DND-41 (cell line): ENCODE results near the gene CALML6.

Source experiments
- ATAC-seq: fragments of 200-7000 bp; cut with Tn5 transposase; 3 replicates; pipeline ENCODE4 v1.9.1; 2021; ENCODE audit warnings: low read depth; ENCODE audit not compliant: insufficient read depth
- DNase-seq: peaks from one replicate; pipeline ENCODE4 v3.0.0-alpha.2; 2020
- H2AFZ ChIP-seq: 2 replicates; pipeline ENCODE4 v1.6.0; 2012; ENCODE audit warnings: low read depth, low read length
- H3K27ac ChIP-seq: 2 replicates; pipeline ENCODE4 v1.5.1; 2012; ENCODE audit warnings: low read length, inconsistent platforms
- H3K27me3 ChIP-seq: fragments of 200-600 bp; sonication (generic); 2 replicates; pipeline ENCODE4 v1.6.0; 2012; ENCODE audit warnings: low read length, mild to moderate bottlenecking, inconsistent platforms; ENCODE audit not compliant: insufficient read depth, poor library complexity
- H3K36me3 ChIP-seq: 2 replicates; pipeline ENCODE4 v1.5.1; 2012; ENCODE audit warnings: low read length, inconsistent platforms; ENCODE audit not compliant: insufficient read depth
- H3K4me1 ChIP-seq: 2 replicates; pipeline ENCODE4 v1.5.1; 2012; ENCODE audit warnings: mild to moderate bottlenecking, low read length; ENCODE audit not compliant: insufficient read depth
- H3K4me2 ChIP-seq: 2 replicates; pipeline ENCODE4 v1.6.0; 2012; ENCODE audit warnings: mild to moderate bottlenecking, moderate library complexity, low read length, inconsistent platforms; ENCODE audit not compliant: insufficient read depth
- H3K4me3 ChIP-seq, 2 experiments: fragments of 200-600 bp in 1 of 2; shearing (Covaris generic) in 1 of 2; 2 replicates each; pipeline ENCODE4 v1.5.1; 2012 to 2016; ENCODE audit warnings: inconsistent platforms in 2 of 2, low read length in 2 of 2, mild to moderate bottlenecking in 2 of 2, low read depth in 1 of 2, moderate library complexity in 1 of 2
- H3K79me2 ChIP-seq: 2 replicates; pipeline ENCODE4 v1.6.0; 2012; ENCODE audit warnings: low read length, inconsistent platforms; ENCODE audit not compliant: insufficient read depth
- H3K9ac ChIP-seq: 2 replicates; pipeline ENCODE4 v1.6.0; 2012; ENCODE audit warnings: low read depth, mild to moderate bottlenecking, inconsistent platforms, low read length, moderate library complexity
- H3K9me3 ChIP-seq: 2 replicates; pipeline ENCODE4 v1.5.1; 2012; ENCODE audit warnings: low read length, moderate library complexity, mild to moderate bottlenecking, inconsistent platforms; ENCODE audit not compliant: insufficient read depth, severe bottlenecking
- H4K20me1 ChIP-seq: 2 replicates; pipeline ENCODE4 v1.6.0; 2012; ENCODE audit warnings: low read length; ENCODE audit not compliant: insufficient read depth
- CTCF ChIP-seq: IDR thresholded peaks from 2 replicates; pipeline ENCODE4 v1.5.1; 2012; ENCODE audit warnings: borderline replicate concordance, low read length, moderate library complexity, mild to moderate bottlenecking; ENCODE audit not compliant: poor library complexity, severe bottlenecking; ENCODE audit errors: extremely low read depth
- EZH2 ChIP-seq: IDR thresholded peaks from 3 replicates; pipeline ENCODE4 v1.6.1; 2012; ENCODE audit warnings: borderline replicate concordance, low read depth, mild to moderate bottlenecking, moderate library complexity, low read length, inconsistent platforms; ENCODE audit not compliant: severe bottlenecking

The CALML6 gene

DNA sequence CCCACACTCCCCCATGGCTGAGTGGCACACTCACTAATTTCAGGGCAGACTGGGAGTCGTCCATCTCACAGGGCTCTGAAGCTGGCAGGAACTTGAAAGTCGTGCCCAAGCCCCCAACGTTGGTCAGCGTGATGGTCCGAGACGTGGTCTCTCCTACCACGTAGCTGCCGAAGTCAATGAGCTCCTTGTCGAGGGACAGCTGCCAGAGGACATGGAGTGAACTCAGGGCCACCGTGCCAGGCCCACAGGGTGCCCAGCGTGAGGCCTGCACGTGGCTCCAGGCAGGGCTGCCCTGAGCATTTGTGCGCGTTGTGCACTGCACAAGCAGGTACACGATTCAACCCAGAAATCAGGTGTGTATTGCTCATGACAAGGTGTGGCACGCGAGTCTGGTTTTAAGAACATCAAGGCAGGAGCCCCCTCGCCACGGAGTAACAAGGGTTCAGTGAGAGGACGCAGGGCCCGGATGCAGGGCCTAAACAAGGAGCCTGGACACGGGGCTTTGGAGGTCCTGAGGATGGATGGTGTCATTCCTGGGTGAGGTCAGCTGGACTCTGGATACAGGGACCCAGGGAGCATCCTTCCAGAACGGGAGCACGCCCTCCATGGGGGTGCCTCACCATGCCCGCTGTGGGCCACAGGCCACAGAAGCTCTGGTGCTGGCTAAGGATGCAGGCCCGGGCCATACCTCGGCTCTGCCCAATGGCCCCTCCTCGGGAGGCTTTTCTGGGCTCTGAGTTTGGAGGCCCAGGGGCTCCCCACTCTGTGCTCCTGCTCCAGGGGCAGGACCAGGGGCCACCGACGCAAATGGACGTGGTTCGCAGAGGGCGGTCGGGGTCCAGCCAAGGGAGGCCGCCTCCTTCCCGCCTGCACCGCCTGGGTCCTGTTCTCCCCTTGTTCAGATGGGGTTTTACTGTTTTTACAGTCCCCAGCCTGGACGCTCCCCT lies 41.8 kb downstream of the CALML6 start:
- no peak overlapping the region for H3K4me3 ChIP-seq
- no peaks in the 10 kb centered on the region for H3K4me1 ChIP-seq
- DNase-seq = no peak
- no peaks in the 10 kb centered on the region for H3K79me2 ChIP-seq
- H3K36me3 ChIP-seq = no peaks in the 10 kb centered on the region
- no peak for ATAC-seq
- no peak overlapping the region for H3K9ac ChIP-seq
- no peaks in the 10 kb centered on the region for H3K27me3 ChIP-seq
- TF ChIP-seq CTCF (no peak), EZH2 (no peak)
- H3K9me3 ChIP-seq = no peaks in the 10 kb centered on the region
- no peak overlapping the region for H3K4me2 ChIP-seq
- H3K27ac ChIP-seq = no peak overlapping the region
- H2AFZ ChIP-seq = no peak overlapping the region
- peaks cover 5% of the 10 kb centered on the region; the same call in 1 of the 2 replicates for H4K20me1 ChIP-seq

DNA sequence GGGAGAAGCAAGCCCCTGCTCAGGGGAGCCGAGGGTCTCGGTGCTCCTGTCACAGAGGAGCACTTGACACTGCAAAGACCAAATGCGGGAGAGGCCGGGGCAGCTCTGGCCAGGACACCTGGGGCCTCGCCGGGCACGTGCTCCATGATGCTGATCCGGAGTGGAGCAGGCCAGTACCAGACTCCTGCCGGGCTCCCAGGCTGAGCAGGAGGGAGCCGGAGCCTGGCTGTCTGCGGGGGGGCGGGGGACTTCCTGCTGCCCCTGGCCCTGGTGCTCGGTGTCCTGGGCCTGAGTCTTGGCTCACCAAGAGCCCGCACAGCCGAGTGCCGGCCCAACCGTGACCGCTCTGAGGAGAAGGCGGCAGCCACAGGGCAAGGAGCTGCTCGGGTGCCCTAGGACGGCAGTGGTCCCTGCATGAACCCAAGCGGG lies 42.5 kb downstream of the CALML6 start:
- Histone ChIP-seq H3K79me2 (no peaks in the 10 kb centered on the region), H3K36me3 (no peaks in the 10 kb centered on the region), H3K4me2 (no peak overlapping the region), H3K9ac (no peak overlapping the region), H2AFZ (no peak overlapping the region), H3K9me3 (no peaks in the 10 kb centered on the region), H4K20me1 (peaks cover 5% of the 10 kb centered on the region; the same call in 1 of the 2 replicates), H3K27ac (no peak overlapping the region), H3K4me1 (no peaks in the 10 kb centered on the region), H3K27me3 (no peaks in the 10 kb centered on the region), H3K4me3 (no peak overlapping the region)
- ATAC-seq = no peak
- TF ChIP-seq EZH2 (no peak), CTCF (no peak)
- DNase-seq = no peak

- Histone ChIP-seq H3K27me3 (no peaks in the 10 kb centered on the region), H3K4me3 (no peak overlapping the region), H2AFZ (no peak overlapping the region), H3K4me1 (no peaks in the 10 kb centered on the region), H3K27ac (no peak overlapping the region), H3K4me2 (no peak overlapping the region), H3K9me3 (no peaks in the 10 kb centered on the region), H3K79me2 (no peaks in the 10 kb centered on the region), H4K20me1 (peaks cover 5% of the 10 kb centered on the region; the same call in 1 of the 2 replicates), H3K9ac (no peak overlapping the region), H3K36me3 (no peaks in the 10 kb centered on the region)
- no peak for TF ChIP-seq CTCF
- no peak for TF ChIP-seq EZH2
- ATAC-seq (no peak), DNase-seq (no peak)
These were observed 43.0 kb downstream of the CALML6 start for GRCh38 chr1:1958071-1958541.
